ENCODE results near the gene GPR137B. TPM values are rescaled to one million over a fixed set of nuclear protein-coding genes. Genes with fewer than 3 reads are reported as not detected.

Gene GPR137B
- polyA plus RNA-seq, 1 donor from 2014 or later = 8.2 TPM

GRCh38 chr1:236129306-236129705, 13.0 kb upstream of the GPR137B start:
- Histone ChIP-seq H3K27ac (ENCODE audit: low read length) (no peak overlapping the region), H3K9me3 (ENCODE audit: low read length) (no peaks in the 10 kb centered on the region), H3K36me3 (ENCODE audit: insufficient read depth, low read length) (no peaks in the 10 kb centered on the region), H2AFZ (ENCODE audit: low read depth, low read length) (no peak overlapping the region), H3K27me3 (ENCODE audit: insufficient read depth, low read depth, low read length) (no peaks in the 10 kb centered on the region), H3K79me2 (replicated peaks; ENCODE audit: insufficient read depth, low read length) (no peaks in the 10 kb centered on the region), H3K9me2 (ENCODE audit: insufficient read depth, low read length) (no peaks in the 10 kb centered on the region), H4K20me1 (ENCODE audit: insufficient read depth) (no peaks in the 10 kb centered on the region), H3K4me2 (ENCODE audit: low read length) (no peak overlapping the region), H3K4me3 (ENCODE audit: low read length) (no peak overlapping the region), H3K9ac (ENCODE audit: low read length) (no peak overlapping the region), H3F3A (ENCODE audit: insufficient read depth, low read length, poor library complexity, severe bottlenecking) (no peaks in the 10 kb centered on the region)
- no peak for TF ChIP-seq RAD21 (conservative IDR thresholded peaks at IDR 0.05)
- TF ChIP-seq, protein P1, sequence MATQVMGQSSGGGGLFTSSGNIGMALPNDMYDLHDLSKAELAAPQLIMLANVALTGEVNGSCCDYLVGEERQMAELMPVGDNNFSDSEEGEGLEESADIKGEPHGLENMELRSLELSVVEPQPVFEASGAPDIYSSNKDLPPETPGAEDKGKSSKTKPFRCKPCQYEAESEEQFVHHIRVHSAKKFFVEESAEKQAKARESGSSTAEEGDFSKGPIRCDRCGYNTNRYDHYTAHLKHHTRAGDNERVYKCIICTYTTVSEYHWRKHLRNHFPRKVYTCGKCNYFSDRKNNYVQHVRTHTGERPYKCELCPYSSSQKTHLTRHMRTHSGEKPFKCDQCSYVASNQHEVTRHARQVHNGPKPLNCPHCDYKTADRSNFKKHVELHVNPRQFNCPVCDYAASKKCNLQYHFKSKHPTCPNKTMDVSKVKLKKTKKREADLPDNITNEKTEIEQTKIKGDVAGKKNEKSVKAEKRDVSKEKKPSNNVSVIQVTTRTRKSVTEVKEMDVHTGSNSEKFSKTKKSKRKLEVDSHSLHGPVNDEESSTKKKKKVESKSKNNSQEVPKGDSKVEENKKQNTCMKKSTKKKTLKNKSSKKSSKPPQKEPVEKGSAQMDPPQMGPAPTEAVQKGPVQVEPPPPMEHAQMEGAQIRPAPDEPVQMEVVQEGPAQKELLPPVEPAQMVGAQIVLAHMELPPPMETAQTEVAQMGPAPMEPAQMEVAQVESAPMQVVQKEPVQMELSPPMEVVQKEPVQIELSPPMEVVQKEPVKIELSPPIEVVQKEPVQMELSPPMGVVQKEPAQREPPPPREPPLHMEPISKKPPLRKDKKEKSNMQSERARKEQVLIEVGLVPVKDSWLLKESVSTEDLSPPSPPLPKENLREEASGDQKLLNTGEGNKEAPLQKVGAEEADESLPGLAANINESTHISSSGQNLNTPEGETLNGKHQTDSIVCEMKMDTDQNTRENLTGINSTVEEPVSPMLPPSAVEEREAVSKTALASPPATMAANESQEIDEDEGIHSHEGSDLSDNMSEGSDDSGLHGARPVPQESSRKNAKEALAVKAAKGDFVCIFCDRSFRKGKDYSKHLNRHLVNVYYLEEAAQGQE (IDR thresholded peaks at IDR 0.05; ENCODE audit: borderline replicate concordance) = no peak
- TF ChIP-seq, protein P2, sequence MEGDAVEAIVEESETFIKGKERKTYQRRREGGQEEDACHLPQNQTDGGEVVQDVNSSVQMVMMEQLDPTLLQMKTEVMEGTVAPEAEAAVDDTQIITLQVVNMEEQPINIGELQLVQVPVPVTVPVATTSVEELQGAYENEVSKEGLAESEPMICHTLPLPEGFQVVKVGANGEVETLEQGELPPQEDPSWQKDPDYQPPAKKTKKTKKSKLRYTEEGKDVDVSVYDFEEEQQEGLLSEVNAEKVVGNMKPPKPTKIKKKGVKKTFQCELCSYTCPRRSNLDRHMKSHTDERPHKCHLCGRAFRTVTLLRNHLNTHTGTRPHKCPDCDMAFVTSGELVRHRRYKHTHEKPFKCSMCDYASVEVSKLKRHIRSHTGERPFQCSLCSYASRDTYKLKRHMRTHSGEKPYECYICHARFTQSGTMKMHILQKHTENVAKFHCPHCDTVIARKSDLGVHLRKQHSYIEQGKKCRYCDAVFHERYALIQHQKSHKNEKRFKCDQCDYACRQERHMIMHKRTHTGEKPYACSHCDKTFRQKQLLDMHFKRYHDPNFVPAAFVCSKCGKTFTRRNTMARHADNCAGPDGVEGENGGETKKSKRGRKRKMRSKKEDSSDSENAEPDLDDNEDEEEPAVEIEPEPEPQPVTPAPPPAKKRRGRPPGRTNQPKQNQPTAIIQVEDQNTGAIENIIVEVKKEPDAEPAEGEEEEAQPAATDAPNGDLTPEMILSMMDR (IDR thresholded peaks at IDR 0.05; ENCODE audit: poor library complexity, severe bottlenecking) = no peak
- no peak for TF ChIP-seq MXI1 (conservative IDR thresholded peaks at IDR 0.05; ENCODE audit: poor library complexity, severe bottlenecking)
- no peak for TF ChIP-seq POLR2AphosphoS5 (IDR thresholded peaks at IDR 0.05)
- TF ChIP-seq EZH2 (IDR thresholded peaks at IDR 0.05; ENCODE audit: borderline replicate concordance, insufficient read depth, low read length, poor library complexity, severe bottlenecking) = no peak
- TF ChIP-seq TAF1 (IDR thresholded peaks at IDR 0.05; ENCODE audit: low read depth) = no peak
- no peak for TF ChIP-seq EP300 (conservative IDR thresholded peaks at IDR 0.05; ENCODE audit: poor library complexity, severe bottlenecking)
- TF ChIP-seq SMC3 (conservative IDR thresholded peaks at IDR 0.05; ENCODE audit: poor library complexity) = no peak

- no peaks in the 10 kb centered on the region for H3K36me3 ChIP-seq (ENCODE audit: insufficient read depth, low read length)
- no peaks in the 10 kb centered on the region for H4K20me1 ChIP-seq (ENCODE audit: insufficient read depth)
- H3K9ac ChIP-seq (ENCODE audit: low read length) = no peak overlapping the region
- no peak overlapping the region for H3K4me3 ChIP-seq (ENCODE audit: low read length)
- no peaks in the 10 kb centered on the region for H3K79me2 ChIP-seq (replicated peaks; ENCODE audit: insufficient read depth, low read length)
- TF ChIP-seq TAF1 (IDR thresholded peaks at IDR 0.05; ENCODE audit: low read depth) = no peak
- no peak for TF ChIP-seq SMC3 (conservative IDR thresholded peaks at IDR 0.05; ENCODE audit: poor library complexity)
- TF ChIP-seq, protein P2 (IDR thresholded peaks at IDR 0.05; ENCODE audit: poor library complexity, severe bottlenecking) = no peak
- TF ChIP-seq MXI1 (conservative IDR thresholded peaks at IDR 0.05; ENCODE audit: poor library complexity, severe bottlenecking) = no peak
- no peak for TF ChIP-seq RAD21 (conservative IDR thresholded peaks at IDR 0.05)
- no peak for TF ChIP-seq EP300 (conservative IDR thresholded peaks at IDR 0.05; ENCODE audit: poor library complexity, severe bottlenecking)
- TF ChIP-seq, protein P1 (IDR thresholded peaks at IDR 0.05; ENCODE audit: borderline replicate concordance) = no peak
- TF ChIP-seq POLR2AphosphoS5 (IDR thresholded peaks at IDR 0.05) = no peak
- TF ChIP-seq EZH2 (IDR thresholded peaks at IDR 0.05; ENCODE audit: borderline replicate concordance, insufficient read depth, low read length, poor library complexity, severe bottlenecking) = no peak
- no peaks in the 10 kb centered on the region for H3K9me3 ChIP-seq (ENCODE audit: low read length)
- H2AFZ ChIP-seq (ENCODE audit: low read depth, low read length) = no peak overlapping the region
- no peaks in the 10 kb centered on the region for H3K27me3 ChIP-seq (ENCODE audit: insufficient read depth, low read depth, low read length)
- H3F3A ChIP-seq (ENCODE audit: insufficient read depth, low read length, poor library complexity, severe bottlenecking) = no peaks in the 10 kb centered on the region
- no peaks in the 10 kb centered on the region for H3K9me2 ChIP-seq (ENCODE audit: insufficient read depth, low read length)
- no peak overlapping the region for H3K27ac ChIP-seq (ENCODE audit: low read length)
- no peak overlapping the region for H3K4me2 ChIP-seq (ENCODE audit: low read length)
Measured at GRCh38 chr1:236130372-236130771, 12.0 kb upstream of the GPR137B start.
